ENCODE results near the gene IGDCC3.

- TF ChIP-seq CTCF (IDR thresholded peaks at IDR 0.05), result peak; percentile 91
- TF ChIP-seq ZFX (IDR thresholded peaks at IDR 0.05; ENCODE audit: borderline replicate concordance), result no peak
These were observed 23.2 kb upstream of the IGDCC3 start for GRCh38 chr15:65400760-65401610.

All from 22Rv1 (cell line).